NCI-H2196 (cell line): ENCODE data around the gene GZMM.

Experiments
- DNase-seq: peaks from one replicate; lab custom pipeline; 2025; ENCODE audit not compliant: unreplicated experiment; lab: John Stamatoyannopoulos, UW

GZMM gene

DNA sequence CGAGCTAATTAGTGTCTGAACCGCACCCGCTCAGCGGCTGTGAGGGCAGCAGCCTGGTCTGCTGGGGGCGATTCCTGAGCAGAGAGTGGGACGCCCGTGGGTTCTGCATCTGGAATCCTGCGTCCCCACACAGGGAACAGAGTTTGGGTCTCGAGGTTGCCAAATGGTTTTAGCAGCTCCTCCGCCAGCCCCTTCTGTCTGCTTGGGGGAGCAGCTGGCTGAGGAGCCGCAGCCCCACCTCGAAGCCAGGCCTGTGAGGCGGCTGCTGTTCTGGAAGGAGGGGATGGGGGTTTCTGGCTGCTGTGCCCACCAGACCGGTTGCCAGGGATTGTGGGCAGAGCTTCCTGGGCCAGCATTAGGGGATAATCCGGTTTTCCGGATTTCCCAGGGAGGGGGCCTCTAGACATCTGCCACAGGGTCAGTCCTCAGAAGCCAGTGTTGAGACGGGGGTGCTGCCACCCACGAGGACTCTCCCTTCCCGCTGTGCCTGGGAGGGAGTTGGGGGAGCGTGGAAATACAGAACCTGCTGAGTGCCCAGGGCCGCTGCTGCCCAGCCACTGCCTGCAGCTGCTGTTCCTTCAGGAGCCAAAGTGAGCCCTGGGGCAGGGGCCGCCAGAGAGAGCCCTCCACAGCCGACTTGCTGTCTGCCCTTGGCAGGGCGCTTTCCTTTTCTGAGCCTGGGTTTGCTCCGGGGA, 10.3 kb upstream of the GZMM start:
- DNase-seq, result no peak

DNA sequence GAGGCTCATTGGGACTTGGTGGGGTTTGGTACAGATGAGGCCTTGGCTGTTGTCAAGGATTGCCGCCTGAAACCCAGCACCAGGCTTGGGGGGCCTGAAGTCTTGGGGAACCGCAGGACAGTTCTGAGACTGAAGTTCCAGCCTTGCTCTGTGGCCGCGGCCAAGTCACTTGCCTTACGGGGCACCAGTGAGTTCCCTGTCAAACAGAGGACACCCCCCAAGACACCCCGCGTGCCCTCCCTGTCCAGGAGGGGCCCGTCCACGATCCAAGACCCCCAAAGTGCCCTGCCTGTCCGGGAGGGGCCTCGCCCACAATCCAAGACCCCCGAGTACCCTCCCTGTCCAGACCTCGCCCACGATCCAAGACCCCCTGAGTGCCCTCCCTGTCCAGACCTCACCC, 9.8 kb upstream of the GZMM start:
- DNase-seq, result no peak

DNA sequence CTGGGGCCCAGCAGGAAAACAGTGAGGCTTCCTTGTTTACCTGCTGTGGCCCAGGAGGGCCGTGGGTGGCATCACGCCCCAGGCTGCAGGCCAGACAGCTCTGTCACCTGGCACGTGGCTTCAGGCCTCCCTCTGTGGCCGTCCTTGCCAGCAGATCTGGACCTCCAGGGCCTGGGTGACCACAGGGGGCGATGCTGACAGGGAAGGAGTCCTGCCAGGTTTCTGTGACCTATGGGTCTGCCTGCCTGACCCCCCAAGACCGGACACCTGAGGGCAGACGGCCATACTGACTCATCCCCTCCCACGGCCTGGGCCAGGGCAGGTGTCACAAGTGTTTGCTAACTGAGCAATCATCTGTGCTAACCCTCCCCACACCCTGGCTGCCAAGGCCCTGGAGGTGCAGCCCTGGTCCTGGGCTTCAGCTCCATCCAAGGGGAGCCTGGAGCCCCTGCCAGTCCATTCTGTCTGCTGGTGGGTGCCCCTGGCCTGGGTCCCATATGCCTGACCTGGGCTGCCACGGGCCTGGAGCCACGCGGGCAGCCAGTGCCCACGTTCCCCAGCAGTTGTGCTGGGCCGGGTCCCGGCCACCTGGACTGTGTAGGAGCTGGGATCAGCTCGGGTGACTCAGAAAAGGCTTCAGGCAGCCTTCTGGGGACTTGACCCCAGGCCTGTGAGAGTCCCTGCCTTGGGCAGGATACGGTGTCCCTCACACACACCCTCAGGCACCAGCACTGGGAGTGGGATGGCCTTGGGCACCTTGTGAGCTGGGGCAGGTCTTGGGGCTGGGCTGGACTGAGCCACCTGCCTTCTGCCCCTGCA, 8.6 kb upstream of the GZMM start:
- DNase-seq, result peak; percentile 78

DNA sequence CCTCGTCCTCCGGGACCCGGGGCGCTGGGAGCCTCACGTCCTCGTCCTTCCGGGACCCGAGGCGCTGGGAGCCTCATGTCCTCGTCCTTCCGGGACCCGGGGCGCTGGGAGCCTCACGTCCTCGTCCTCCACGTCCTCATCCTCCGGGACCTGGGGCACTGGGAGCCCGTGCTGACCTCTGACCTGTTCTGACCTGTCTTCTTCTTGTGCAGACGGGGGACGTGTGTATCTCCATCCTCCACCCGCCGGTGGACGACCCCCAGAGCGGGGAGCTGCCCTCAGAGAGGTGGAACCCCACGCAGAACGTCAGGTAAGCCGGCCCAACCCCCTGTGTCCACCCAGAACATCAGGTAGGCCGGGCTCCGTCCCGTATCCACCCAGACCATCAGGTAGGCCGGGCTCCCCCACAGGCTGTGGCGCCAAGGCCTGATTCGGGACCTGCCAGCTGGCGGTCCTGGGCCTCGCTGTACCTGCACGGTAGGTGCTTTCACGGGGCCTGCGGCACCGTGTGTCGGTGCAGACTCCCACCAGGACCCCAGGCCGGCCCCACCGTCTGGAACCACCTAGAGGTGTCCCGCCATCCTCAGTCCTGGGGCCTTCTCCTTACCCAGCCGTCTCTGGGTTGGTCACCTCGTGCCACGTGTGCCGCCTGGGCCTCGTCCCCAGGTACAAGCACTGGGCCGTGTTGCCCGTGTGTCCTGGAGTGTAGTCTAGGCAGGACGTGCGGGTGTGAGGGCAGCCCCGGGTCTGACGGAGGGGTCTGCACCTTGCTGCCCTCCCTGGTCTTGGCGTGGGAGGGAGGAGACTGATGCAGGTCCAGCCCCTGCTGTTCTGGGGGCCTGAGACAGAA, 7.6 kb upstream of the GZMM start:
- DNase-seq, result no peak

DNA sequence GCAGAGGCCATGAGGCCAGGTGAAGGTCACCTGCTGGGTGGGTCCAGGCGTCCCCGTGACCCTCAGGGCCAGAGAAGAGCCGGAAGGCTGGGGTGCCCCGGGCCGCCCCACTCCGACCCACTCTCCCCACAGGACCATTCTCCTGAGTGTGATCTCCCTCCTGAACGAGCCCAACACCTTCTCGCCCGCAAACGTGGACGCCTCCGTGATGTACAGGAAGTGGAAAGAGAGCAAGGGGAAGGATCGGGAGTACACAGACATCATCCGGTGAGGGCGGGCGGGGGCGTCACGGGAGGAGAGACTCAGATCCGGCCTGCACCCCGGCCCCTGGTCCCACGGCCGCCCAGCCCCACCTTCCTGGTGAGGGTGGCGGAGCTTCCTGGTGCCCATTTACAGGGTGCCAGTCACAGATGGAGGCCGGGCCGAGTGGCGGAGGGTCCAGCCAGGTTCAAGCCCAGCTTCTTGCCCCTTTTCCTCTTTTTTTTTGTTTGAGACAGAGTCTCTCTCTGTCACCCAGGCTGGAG, 6.9 kb upstream of the GZMM start:
- DNase-seq, result no peak

DNA sequence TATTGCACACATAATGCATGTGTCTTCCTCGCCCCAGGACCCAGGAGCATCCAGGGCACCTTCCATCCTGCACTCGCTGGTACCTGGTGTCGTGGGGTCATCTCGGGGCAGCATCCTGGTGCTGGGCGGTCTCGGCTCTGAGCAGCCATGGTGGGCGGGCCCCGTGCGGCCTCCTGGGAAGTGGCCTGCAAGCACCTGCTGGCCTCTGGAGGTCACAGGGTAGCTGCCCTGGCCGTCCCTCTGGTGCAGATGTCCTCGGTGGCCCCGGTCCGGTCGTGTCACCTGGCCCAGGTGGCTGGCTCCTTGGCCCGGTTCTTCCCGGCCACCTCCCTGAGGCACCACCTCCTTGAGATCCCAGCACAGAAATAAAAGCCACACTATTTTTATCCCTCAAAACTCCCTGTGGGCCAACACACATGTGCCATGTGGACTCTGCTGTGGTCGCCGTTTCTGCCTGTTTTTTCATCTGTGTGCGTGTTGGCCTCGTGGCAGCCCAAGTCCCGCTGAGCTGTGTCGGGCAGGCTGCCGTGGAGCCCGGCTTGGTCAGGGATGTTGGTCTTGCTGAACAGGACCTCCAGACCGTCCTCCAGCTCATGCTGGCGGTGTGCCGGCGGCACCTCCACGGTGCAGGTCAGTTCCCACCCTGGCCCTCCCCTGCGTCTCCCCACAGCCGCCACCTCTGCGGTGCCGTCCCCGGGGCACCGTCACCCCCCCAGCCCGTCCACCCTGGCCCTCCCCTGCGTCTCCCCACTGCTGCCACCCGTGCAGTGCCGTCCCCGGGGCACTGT, 5.0 kb upstream of the GZMM start:
- no peak for DNase-seq

DNA sequence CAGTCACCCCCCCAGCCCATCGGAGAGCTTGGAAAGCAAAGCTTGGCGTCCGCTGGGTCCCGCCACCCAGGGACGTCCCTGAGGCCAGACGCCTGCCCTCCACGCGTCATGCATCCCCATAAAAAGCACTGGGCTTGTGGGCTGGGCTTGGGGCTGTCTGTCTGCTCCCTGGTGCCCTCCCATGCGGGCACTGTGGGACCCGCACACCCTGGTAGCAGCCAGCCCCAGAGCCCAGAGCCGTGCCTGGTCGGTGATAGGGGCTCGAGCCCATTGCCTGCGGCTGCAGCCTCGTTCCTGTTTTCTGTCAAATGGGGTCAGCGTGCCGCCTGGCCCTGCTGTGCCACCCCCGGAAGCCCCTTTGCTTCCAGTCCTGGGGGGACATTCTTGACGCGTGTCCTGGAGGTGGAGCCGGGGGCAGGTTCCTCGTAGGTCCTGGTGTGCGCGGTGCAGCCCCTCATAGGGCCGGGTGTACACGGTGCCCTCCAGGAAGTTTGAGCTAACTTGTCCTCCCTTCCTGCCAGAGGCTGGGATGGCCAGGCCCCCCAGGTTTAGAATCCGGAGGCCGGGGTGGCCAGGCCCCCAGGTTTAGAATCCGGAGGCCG, 4.3 kb upstream of the GZMM start:
- no peak for DNase-seq

DNA sequence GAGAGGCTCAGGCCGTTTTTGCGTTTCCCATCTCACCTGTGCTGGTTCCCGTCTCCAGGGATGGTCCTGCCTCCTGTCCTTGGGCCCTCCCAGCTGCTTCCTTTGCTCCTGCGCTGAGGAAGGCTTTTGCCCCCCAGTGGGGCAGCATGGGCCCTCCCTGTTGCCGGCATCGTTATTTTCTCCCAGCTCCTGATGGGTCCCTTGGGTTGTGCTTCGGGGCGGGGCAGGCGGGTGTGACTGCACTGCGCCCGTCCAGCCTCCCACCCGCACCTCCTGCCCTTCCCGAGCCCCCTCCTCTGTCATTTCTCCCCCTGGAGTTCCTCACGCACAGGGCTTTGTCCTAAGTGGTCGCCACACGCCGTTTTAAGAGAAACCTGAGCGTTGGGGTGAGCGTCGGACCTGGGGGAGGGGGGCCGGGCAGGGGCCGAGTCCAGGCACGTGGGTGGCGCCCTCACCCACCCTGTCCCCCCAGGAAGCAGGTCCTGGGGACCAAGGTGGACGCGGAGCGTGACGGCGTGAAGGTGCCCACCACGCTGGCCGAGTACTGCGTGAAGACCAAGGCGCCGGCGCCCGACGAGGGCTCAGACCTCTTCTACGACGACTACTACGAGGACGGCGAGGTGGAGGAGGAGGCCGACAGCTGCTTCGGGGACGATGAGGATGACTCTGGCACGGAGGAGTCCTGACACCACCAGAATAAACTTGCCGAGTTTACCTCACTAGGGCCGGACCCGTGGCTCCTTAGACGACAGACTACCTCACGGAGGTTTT, 2.8 kb upstream of the GZMM start:
- no peak for DNase-seq

DNA sequence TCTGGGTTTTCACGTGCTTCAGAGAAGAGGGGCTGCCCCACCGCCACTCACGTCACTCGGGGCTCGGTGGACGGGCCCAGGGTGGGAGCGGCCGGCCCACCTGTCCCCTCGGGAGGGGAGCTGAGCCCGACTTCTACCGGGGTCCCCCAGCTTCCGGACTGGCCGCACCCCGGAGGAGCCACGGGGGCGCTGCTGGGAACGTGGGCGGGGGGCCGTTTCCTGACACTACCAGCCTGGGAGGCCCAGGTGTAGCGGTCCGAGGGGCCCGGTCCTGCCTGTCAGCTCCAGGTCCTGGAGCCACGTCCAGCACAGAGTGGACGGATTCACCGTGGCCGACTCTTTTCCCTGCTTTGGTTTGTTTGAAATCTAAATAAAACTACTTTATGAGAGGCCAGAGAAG, 2.2 kb upstream of the GZMM start:
- no peak for DNase-seq

DNA sequence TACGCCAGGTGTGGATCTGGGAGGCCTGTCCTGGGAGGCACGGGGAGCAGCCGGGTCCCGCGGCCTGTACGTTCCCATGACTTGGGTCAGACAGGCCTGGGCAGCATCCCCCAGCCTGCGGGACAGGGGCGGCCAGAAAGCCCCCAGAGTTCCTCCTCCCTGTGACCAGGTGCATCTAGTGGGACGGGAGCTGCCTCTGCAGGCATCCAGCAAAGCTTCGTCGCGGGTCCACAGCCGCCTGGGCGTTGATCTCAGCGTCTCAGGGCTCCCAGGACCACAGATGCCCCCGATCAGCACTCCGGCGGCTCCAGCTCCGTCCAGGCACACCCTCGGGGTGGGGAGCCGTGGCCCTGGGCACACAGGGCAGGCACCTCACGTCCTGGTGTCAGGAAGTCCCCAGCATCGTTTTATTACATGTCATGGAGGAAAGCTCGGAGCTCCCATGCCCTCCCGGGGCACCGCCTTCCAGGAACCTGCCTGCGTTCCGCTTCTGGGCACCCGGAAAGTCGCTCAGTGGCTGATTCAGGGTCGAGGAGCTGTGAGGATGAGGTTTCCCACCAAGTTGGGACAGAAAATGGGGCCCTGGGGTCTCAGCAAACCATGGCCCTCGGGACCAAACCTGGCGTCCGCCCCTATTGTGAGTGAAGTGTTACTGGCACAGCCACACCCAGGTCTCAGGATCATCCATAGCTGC, 1.5 kb upstream of the GZMM start:
- no peak for DNase-seq

DNA sequence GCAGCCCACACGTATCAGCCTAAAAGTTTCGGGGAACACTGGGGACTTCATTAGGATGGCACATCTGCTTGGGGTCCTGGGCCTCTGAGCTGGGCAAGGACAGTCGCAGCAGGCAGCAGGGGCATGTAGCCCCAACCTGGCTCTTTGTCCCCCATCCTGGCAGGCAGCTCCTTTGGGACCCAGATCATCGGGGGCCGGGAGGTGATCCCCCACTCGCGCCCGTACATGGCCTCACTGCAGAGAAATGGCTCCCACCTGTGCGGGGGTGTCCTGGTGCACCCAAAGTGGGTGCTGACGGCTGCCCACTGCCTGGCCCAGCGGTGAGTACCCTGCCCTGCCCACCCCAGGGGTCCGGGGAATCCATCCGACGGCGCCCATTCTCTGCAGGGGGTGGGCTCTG, 3.3 kb downstream of the GZMM start:
- DNase-seq, result no peak

DNA sequence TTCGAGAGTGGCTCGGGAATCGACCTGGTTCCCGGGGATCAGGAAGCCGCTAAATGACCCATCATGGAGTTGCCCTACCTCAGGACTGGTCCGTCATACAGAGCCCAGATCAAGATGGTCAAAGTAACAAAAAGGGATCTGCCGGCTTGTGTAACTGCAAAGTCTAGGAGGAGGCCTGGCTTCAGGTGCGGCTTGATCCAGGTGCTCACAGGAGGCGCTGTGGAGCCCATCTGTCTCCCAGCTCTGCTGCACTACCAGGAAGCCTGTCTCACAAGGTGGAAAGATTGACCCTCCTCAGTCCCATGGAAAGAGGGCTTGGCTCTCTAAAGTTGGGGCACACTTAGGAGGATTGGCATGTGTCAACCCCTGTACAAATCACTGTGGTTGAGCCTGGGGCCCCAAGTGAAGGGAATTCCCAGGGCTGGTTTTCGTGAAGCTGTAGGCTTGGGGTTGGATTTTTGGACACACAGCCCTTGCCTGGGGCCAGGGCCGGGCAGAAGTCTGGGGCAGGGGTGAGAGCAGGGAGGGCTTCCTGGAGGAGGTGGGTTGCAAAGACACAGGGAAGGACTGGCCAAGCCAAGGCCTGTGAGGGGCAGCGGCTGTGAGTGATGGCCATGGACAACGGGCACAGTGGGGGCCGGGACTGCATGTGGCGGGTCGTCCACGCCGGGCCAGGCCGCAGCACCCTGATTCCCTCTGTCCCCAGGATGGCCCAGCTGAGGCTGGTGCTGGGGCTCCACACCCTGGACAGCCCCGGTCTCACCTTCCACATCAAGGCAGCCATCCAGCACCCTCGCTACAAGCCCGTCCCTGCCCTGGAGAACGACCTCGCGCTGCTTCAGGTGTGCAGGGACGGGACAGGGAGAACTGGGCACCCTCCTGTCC, 4.2 kb downstream of the GZMM start:
- no peak for DNase-seq

DNA sequence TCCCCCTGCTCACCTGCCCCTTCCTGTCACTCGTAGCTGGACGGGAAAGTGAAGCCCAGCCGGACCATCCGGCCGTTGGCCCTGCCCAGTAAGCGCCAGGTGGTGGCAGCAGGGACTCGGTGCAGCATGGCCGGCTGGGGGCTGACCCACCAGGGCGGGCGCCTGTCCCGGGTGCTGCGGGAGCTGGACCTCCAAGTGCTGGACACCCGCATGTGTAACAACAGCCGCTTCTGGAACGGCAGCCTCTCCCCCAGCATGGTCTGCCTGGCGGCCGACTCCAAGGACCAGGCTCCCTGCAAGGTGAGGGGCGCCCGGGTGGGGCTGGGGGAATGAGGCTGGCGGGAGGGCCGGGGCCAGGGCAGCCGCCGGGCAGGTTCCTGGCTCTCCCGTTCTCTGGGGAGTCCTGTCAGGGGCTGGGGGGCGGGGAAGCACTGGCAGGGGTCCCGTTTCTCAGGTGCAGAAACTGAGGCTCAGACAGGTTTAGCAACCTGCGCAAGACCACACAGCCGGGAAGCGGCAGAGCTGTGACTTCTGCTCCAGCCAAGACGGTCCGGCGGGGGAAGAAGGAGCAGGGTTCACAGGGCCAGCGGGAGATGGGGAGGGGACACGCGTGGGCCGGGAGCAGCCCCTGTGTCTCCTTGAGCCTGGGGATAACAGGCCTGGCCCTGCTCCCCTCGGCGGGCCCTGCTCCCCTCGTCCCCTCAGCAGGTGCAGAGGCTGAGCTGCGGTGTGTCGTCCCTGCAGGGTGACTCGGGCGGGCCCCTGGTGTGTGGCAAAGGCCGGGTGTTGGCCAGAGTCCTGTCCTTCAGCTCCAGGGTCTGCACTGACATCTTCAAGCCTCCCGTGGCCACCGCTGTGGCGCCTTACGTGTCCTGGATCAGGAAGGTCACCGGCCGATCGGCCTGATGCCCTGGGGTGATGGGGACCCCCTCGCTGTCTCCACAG, 5.3 kb downstream of the GZMM start:
- no peak for DNase-seq

DNA sequence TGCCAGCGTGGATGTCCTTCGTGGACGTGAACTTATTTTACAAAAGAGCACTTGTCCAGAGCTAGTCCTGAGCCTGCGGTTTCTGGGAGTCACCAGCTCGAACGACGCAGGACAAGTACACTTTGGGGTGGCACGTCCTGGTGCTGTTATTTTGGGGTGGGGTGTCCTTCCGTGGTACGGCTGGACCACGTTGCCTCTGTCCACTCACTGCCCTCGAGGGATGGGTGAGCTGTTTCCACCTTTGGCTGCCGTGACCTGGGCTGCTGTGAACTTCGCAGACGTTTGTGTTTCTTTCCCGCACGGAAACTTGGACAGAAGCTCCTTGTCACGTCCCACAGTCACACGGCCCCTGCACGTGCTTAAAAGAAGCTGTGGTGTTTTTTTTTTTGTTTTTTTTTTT, 11.0 kb downstream of the GZMM start:
- DNase-seq, result no peak

DNA sequence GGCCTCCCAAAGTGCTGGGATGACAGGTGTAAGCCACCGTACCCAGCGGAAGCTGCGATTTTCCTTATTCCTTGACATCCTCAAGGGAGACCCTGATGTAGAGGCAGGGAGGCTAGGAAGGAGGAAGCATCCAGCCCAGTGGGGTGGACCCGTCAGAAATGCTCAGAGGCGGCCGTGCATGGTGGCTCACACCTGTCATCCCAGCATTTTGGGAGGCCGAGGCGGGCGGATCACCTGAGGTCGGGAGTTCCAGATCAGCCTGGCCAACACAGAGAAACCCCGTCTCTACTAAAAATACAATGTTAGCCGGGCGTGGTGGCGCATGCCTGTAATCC, 11.6 kb downstream of the GZMM start:
- DNase-seq, result no peak

DNA sequence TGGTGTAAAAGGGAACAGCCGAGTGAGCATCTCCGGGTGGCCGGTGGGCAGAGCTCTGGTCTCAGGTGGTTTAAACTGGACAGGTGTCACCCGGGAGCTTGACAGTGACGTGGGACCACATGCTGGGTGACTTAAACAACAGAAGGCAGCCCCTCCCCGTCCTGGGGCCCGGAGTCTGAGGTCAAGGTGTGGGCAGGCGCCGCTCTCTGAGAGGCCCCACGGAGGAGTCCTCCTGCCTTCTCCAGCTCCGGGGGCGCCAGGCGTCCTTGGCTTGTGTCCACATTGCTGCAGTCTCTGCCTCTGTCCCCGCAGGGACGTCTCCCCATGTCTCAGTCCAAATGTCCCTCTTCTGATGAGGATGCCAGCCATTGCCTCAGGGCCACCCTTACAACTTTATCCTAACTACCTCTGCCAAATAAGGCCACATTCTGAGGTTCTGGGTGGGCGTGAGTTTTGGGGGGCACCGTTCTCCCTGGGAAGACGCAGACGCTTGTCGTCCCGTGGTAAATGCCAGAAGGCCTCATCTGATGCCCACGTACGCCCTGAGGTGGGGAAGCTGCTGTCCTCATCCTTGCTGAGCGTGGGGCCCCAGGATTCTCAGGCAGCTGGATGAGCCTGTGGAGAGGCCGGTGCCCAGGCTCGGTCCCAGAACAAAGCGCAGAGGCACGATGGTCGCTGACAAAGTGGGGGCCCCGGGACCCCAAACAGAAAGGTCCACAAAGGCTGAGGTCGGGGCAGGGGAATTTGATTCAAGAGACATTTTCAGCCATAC, 12.9 kb downstream of the GZMM start:
- no peak for DNase-seq
